WTC11 (cell line): ENCODE measurements around the gene PHKB. TPM values are rescaled to one million over a fixed set of nuclear protein-coding genes. Genes with fewer than 3 reads are reported as not detected.

Experiments used
- ATAC-seq: fragments of 200-7000 bp; cut with Tn5 transposase; 2 replicates; pipeline ENCODE4 v1.10.0; 2021; ENCODE audit warnings: mild to moderate bottlenecking, moderate library complexity
- CTCF ChIA-PET: fragments of 300-600 bp; sonication (Branson Sonifier 250); formaldehyde crosslinking; loops from one replicate; lab custom pipeline; 2021; ENCODE audit warnings: antibody characterized with exemption; lab: Charles Lee
- POLR2A ChIA-PET: fragments of 350-600 bp; sonication (Branson Sonifier 250); formaldehyde crosslinking; loops from one replicate; lab custom pipeline; 2021; ENCODE audit warnings: antibody characterized with exemption; lab: Charles Lee
- DNase-seq: peaks from one replicate; pipeline ENCODE4 v3.0.0; 2021; ENCODE audit warnings: low spot score
- H3K27ac Mint-ChIP-seq: 2 replicates; pipeline ENCODE4 v1.8.0; 2021; ENCODE audit warnings: mixed read lengths
- H3K27me3 Mint-ChIP-seq: 2 replicates; pipeline ENCODE4 v1.8.0; 2021; ENCODE audit warnings: low read depth, mild to moderate bottlenecking, moderate library complexity, mixed read lengths
- H3K36me3 Mint-ChIP-seq: 2 replicates; pipeline ENCODE4 v1.8.0; 2021; ENCODE audit warnings: mixed read lengths
- H3K4me1 Mint-ChIP-seq: 2 replicates; pipeline ENCODE4 v1.8.0; 2022; ENCODE audit warnings: mixed read lengths
- H3K4me3 Mint-ChIP-seq: 2 replicates; pipeline ENCODE4 v1.8.0; 2021; ENCODE audit warnings: mild to moderate bottlenecking, moderate library complexity, mixed read lengths
- H3K9me3 Mint-ChIP-seq: 2 replicates; pipeline ENCODE4 v1.8.0; 2021; ENCODE audit warnings: mixed read lengths
- ATF1 ChIP-seq: sonication (generic); formaldehyde crosslinking; IDR thresholded peaks from 2 replicates; pipeline ENCODE4 v1.8.1; 2023; ENCODE audit warnings: mild to moderate bottlenecking, moderate library complexity, missing genetic modification reagents
- CBFB ChIP-seq: sonication (generic); formaldehyde crosslinking; IDR thresholded peaks from 2 replicates; pipeline ENCODE4 v1.8.1; 2022; ENCODE audit warnings: mild to moderate bottlenecking, low read depth, missing genetic modification reagents
- CREB1 ChIP-seq: sonication (generic); formaldehyde crosslinking; IDR thresholded peaks from 2 replicates; pipeline ENCODE4 v1.8.0; 2023; ENCODE audit warnings: mild to moderate bottlenecking, missing genetic modification reagents
- EMX1 ChIP-seq: fragments of 250-450 bp; sonication (Bioruptor Pico); IDR thresholded peaks from 2 replicates; pipeline ENCODE4 v1.8.0; 2021; ENCODE audit warnings: mild to moderate bottlenecking
- FOXP1 ChIP-seq: sonication (generic); formaldehyde crosslinking; IDR thresholded peaks from 2 replicates; pipeline ENCODE4 v1.8.0; 2022; ENCODE audit warnings: missing genetic modification reagents, mild to moderate bottlenecking, moderate library complexity, borderline replicate concordance
- JUN ChIP-seq: sonication (generic); formaldehyde crosslinking; IDR thresholded peaks from 2 replicates; pipeline ENCODE4 v1.8.0; 2023; ENCODE audit warnings: mild to moderate bottlenecking, missing genetic modification reagents
- NR2C2 ChIP-seq: sonication (generic); formaldehyde crosslinking; IDR thresholded peaks from 2 replicates; pipeline ENCODE4 v1.8.0; 2022; ENCODE audit warnings: mild to moderate bottlenecking, missing genetic modification reagents
- RORB ChIP-seq: fragments of 250-450 bp; sonication (Bioruptor Pico); IDR thresholded peaks from 2 replicates; pipeline ENCODE4 v1.9.0; 2021; ENCODE audit warnings: mild to moderate bottlenecking
- TCF7 ChIP-seq: sonication (generic); formaldehyde crosslinking; IDR thresholded peaks from 2 replicates; pipeline ENCODE4 v1.8.0; 2022; ENCODE audit warnings: mild to moderate bottlenecking, low read depth, missing genetic modification reagents, moderate library complexity
- TEAD1 ChIP-seq: sonication (generic); formaldehyde crosslinking; IDR thresholded peaks from 2 replicates; pipeline ENCODE4 v1.8.0; 2022; ENCODE audit warnings: mild to moderate bottlenecking, missing genetic modification reagents
- TEAD4 ChIP-seq: sonication (generic); formaldehyde crosslinking; IDR thresholded peaks from 2 replicates; pipeline ENCODE4 v1.8.0; 2022; ENCODE audit warnings: mild to moderate bottlenecking, missing genetic modification reagents
- TP53 ChIP-seq: sonication (generic); formaldehyde crosslinking; IDR thresholded peaks from 2 replicates; pipeline ENCODE4 v1.8.1; 2023; ENCODE audit warnings: mild to moderate bottlenecking, missing genetic modification reagents
- ZNF263 ChIP-seq: sonication (generic); formaldehyde crosslinking; IDR thresholded peaks from 2 replicates; pipeline ENCODE4 v1.8.1; 2022; ENCODE audit warnings: low read depth, mild to moderate bottlenecking, moderate library complexity, missing genetic modification reagents
- total RNA-seq: library from RNA; stranded (reverse); gene quantifications from 3 replicates; pipeline ENCODE4 v1.2.3, GENCODE V29; 2021
- TF ChIP-seq, protein P1 (sequence below): sonication (generic); formaldehyde crosslinking; IDR thresholded peaks from 2 replicates; pipeline ENCODE4 v1.8.1; 2022; ENCODE audit warnings: mild to moderate bottlenecking, moderate library complexity, missing genetic modification reagents
- TF ChIP-seq, protein P2 (sequence below): sonication (generic); formaldehyde crosslinking; IDR thresholded peaks from 2 replicates; pipeline ENCODE4 v1.8.1; 2023; ENCODE audit warnings: mild to moderate bottlenecking, missing genetic modification reagents
- TF ChIP-seq, protein P3 (sequence below): fragments of 250-450 bp; sonication (Bioruptor Pico); IDR thresholded peaks from 2 replicates; pipeline ENCODE4 v1.9.0; 2021; ENCODE audit warnings: mild to moderate bottlenecking
- TF ChIP-seq, protein P4 (sequence below): sonication (generic); formaldehyde crosslinking; IDR thresholded peaks from 2 replicates; pipeline ENCODE4 v1.8.1; 2022; ENCODE audit warnings: low read depth, mild to moderate bottlenecking, moderate library complexity, missing genetic modification reagents, borderline replicate concordance
- TF ChIP-seq, protein P5 (sequence below): fragments of 200-600 bp; IDR thresholded peaks from 2 replicates; pipeline ENCODE4 v1.8.0; 2022; ENCODE audit warnings: antibody characterized with exemption
- TF ChIP-seq, protein P6 (sequence below): sonication (generic); formaldehyde crosslinking; IDR thresholded peaks from 2 replicates; pipeline ENCODE4 v1.8.0; 2022; ENCODE audit warnings: mild to moderate bottlenecking, missing genetic modification reagents

Gene PHKB
- total RNA-seq, 1 experiment from 2014 or later, result 43.9 TPM

DNA sequence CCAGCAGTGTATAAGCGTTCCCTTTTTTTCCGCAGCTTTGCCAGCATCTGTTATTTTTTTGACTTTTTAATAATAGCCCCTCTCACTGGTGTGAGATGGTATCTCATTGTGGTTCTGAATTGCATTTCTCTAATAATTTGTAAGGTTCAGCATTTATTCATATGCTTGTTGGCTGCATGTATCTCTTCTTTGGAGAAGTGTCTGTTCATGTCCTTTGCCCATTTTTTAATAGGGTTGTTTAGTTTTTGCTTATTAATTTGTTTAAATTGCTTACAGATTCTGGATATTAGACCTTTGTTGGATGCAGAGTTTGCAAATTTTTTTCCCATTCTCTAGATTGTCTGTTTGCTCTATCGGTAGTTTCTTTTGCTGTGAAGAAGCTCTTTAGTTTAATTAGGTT, 26.9 kb downstream of the PHKB start:
- Mint-ChIP-seq H3K9me3 (peaks cover 46% of the 10 kb centered on the region), H3K27me3 (no peaks in the 10 kb centered on the region), H3K4me1 (peaks cover 18% of the 10 kb centered on the region), H3K27ac (no peak overlapping the region), H3K36me3 (peaks cover 55% of the 10 kb centered on the region), H3K4me3 (no peak overlapping the region)
- POLR2A ChIA-PET, result no interaction called here
- no peak for ATAC-seq
- TF ChIP-seq EMX1 (CRISPR knock-in tag), result no peak
- CTCF ChIA-PET, result no interaction called here
- DNase-seq, result no peak

DNA sequence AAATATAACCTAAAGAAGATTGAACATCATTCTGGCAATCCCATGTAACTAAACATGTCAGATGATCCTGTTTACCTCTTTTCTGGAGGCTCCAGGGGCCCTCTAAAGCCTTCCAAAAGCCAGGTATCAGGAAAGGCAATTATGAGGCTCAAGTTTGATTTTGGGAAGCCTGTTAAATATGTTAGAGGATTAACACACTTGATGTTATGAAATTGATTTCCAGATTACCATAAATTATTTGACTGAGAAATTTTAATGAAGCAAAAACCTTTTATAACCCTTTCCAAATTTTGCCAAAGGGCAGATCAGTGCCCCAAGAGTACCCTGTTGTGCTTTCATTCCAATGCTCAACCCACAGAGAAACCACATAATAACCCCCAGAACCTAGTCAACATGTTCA, 29.3 kb downstream of the PHKB start:
- ATAC-seq (no peak), DNase-seq (no peak)
- Mint-ChIP-seq H3K4me3 (no peak overlapping the region), H3K27me3 (no peaks in the 10 kb centered on the region), H3K27ac (no peak overlapping the region), H3K36me3 (peaks cover 55% of the 10 kb centered on the region), H3K4me1 (peaks cover 21% of the 10 kb centered on the region), H3K9me3 (peaks cover 46% of the 10 kb centered on the region)
- TF ChIP-seq FOXP1 (CRISPR knock-in tag) (no peak), CBFB (CRISPR knock-in tag) (no peak), ZNF263 (CRISPR knock-in tag) (no peak), JUN (CRISPR knock-in tag) (no peak), ATF1 (CRISPR knock-in tag) (no peak)
- TF ChIP-seq, protein P1, sequence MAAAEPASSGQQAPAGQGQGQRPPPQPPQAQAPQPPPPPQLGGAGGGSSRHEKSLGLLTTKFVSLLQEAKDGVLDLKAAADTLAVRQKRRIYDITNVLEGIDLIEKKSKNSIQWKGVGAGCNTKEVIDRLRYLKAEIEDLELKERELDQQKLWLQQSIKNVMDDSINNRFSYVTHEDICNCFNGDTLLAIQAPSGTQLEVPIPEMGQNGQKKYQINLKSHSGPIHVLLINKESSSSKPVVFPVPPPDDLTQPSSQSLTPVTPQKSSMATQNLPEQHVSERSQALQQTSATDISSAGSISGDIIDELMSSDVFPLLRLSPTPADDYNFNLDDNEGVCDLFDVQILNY (CRISPR knock-in tag), result no peak
- TF ChIP-seq, protein P2, sequence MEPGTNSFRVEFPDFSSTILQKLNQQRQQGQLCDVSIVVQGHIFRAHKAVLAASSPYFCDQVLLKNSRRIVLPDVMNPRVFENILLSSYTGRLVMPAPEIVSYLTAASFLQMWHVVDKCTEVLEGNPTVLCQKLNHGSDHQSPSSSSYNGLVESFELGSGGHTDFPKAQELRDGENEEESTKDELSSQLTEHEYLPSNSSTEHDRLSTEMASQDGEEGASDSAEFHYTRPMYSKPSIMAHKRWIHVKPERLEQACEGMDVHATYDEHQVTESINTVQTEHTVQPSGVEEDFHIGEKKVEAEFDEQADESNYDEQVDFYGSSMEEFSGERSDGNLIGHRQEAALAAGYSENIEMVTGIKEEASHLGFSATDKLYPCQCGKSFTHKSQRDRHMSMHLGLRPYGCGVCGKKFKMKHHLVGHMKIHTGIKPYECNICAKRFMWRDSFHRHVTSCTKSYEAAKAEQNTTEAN (CRISPR knock-in tag), result no peak
- TF ChIP-seq, protein P3, sequence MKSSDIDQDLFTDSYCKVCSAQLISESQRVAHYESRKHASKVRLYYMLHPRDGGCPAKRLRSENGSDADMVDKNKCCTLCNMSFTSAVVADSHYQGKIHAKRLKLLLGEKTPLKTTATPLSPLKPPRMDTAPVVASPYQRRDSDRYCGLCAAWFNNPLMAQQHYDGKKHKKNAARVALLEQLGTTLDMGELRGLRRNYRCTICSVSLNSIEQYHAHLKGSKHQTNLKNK (CRISPR knock-in tag), result no peak
- CTCF ChIA-PET, result no interaction called here
- POLR2A ChIA-PET, result no interaction called here

DNA sequence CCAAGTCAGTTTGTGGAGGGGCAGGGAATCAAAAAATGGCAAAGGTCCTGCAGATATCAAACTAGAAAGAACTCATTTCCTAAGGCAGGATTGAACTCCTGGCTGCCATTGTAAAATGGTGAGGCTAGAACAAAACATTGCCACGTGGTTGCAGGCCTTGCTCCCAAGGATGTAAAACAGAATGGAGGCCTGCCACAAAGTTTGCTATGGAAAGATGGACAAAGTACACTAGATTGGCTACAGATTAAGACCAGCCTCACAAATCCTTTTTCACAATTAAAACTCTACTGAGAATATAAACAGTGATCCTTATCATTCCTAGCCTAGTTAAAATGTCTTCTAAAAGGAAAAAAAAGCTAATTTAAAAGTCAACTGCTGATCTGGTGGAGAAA, 30.9 kb downstream of the PHKB start:
- H3K36me3 Mint-ChIP-seq, result peaks cover 51% of the 10 kb centered on the region
- no peaks in the 10 kb centered on the region for H3K27me3 Mint-ChIP-seq
- no peak for TF ChIP-seq NR2C2 (CRISPR knock-in tag)
- TF ChIP-seq, protein P4, sequence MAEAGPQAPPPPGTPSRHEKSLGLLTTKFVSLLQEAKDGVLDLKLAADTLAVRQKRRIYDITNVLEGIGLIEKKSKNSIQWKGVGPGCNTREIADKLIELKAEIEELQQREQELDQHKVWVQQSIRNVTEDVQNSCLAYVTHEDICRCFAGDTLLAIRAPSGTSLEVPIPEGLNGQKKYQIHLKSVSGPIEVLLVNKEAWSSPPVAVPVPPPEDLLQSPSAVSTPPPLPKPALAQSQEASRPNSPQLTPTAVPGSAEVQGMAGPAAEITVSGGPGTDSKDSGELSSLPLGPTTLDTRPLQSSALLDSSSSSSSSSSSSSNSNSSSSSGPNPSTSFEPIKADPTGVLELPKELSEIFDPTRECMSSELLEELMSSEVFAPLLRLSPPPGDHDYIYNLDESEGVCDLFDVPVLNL (CRISPR knock-in tag), result no peak
- TF ChIP-seq FOXP1 (CRISPR knock-in tag), result no peak
- no peak for TF ChIP-seq TEAD1 (CRISPR knock-in tag)
- TF ChIP-seq, protein P5, sequence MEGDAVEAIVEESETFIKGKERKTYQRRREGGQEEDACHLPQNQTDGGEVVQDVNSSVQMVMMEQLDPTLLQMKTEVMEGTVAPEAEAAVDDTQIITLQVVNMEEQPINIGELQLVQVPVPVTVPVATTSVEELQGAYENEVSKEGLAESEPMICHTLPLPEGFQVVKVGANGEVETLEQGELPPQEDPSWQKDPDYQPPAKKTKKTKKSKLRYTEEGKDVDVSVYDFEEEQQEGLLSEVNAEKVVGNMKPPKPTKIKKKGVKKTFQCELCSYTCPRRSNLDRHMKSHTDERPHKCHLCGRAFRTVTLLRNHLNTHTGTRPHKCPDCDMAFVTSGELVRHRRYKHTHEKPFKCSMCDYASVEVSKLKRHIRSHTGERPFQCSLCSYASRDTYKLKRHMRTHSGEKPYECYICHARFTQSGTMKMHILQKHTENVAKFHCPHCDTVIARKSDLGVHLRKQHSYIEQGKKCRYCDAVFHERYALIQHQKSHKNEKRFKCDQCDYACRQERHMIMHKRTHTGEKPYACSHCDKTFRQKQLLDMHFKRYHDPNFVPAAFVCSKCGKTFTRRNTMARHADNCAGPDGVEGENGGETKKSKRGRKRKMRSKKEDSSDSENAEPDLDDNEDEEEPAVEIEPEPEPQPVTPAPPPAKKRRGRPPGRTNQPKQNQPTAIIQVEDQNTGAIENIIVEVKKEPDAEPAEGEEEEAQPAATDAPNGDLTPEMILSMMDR, result no peak
- TF ChIP-seq TEAD4 (CRISPR knock-in tag), result no peak
- TF ChIP-seq TP53 (CRISPR knock-in tag), result no peak
- TF ChIP-seq, protein P6, sequence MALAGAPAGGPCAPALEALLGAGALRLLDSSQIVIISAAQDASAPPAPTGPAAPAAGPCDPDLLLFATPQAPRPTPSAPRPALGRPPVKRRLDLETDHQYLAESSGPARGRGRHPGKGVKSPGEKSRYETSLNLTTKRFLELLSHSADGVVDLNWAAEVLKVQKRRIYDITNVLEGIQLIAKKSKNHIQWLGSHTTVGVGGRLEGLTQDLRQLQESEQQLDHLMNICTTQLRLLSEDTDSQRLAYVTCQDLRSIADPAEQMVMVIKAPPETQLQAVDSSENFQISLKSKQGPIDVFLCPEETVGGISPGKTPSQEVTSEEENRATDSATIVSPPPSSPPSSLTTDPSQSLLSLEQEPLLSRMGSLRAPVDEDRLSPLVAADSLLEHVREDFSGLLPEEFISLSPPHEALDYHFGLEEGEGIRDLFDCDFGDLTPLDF (CRISPR knock-in tag), result no peak
- no peak for TF ChIP-seq CREB1
- no peak for TF ChIP-seq RORB
- no peak for TF ChIP-seq CBFB (CRISPR knock-in tag)
- no peak for TF ChIP-seq TCF7 (CRISPR knock-in tag)
- POLR2A ChIA-PET, result no interaction called here
- H3K4me1 Mint-ChIP-seq, result peaks cover 21% of the 10 kb centered on the region
- DNase-seq (no peak), ATAC-seq (no peak)
- peaks cover 41% of the 10 kb centered on the region for H3K9me3 Mint-ChIP-seq
- CTCF ChIA-PET, result no interaction called here
- H3K4me3 Mint-ChIP-seq, result no peak overlapping the region; the same call in 1 of the 2 replicates
- peak overlapping the region; percentile 16 for H3K27ac Mint-ChIP-seq
